K562 (cell line): Measurements from ENCODE around the gene METTL18. TPM values are rescaled to one million over a fixed set of nuclear protein-coding genes. Genes with fewer than 3 reads are reported as not detected.

Experiments used
- ATF1 ChIP-seq, 2 experiments: fragments of 450-650 bp in 1 of 2; IDR thresholded peaks; 2 replicates each; pipeline ENCODE4 v1.6.1; 2016; ENCODE audit warnings: missing compliant biosample characterization in 1 of 2, missing genetic modification characterization in 1 of 2
- CBFA2T2 ChIP-seq: fragments of 450-650 bp; conservative IDR thresholded peaks from 2 replicates; pipeline ENCODE4 v1.6.1; 2017; ENCODE audit warnings: mild to moderate bottlenecking
- CREBBP ChIP-seq: IDR thresholded peaks from one replicate; pipeline ENCODE4 v1.6.1; 2012; ENCODE audit warnings: low read depth, mild to moderate bottlenecking, control low read depth, inconsistent platforms, low read length
- HDAC2 ChIP-seq: fragments of 450-650 bp; IDR thresholded peaks from 2 replicates; pipeline ENCODE4 v1.6.1; 2016; ENCODE audit warnings: mild to moderate bottlenecking
- MBD1 ChIP-seq: fragments of 250-450 bp; sonication (Bioruptor Pico); IDR thresholded peaks from 2 replicates; pipeline ENCODE4 v1.8.0; 2022; ENCODE audit warnings: inconsistent platforms
- MYC ChIP-seq, 2 experiments: fragments of 250-450 bp in 1 of 2; sonication (Bioruptor Pico) in 1 of 2; IDR thresholded peaks; 2 replicates each; pipeline versions ENCODE4 v1.5.1 to v1.6.1; 2012 to 2021; ENCODE audit warnings: low read depth in 2 of 2, borderline replicate concordance in 1 of 2, improper control_type of control experiment in 1 of 2, low read length in 1 of 2, mild to moderate bottlenecking in 1 of 2, moderate library complexity in 1 of 2
- NCOA6 ChIP-seq: fragments of 450-650 bp; IDR thresholded peaks from 2 replicates; pipeline ENCODE4 v1.6.1; 2017; ENCODE audit warnings: mild to moderate bottlenecking
- NRF1 ChIP-seq, 2 experiments: fragments of 450-650 bp; IDR thresholded peaks in 1 of 2; conservative IDR thresholded peaks in 1 of 2; 2 replicates each; pipeline ENCODE4 v1.6.1; 2014; ENCODE audit warnings: mild to moderate bottlenecking in 2 of 2
- PATZ1 ChIP-seq: fragments of 250-450 bp; sonication (Bioruptor Pico); IDR thresholded peaks from 2 replicates; pipeline ENCODE4 v1.5.0; 2020; ENCODE audit warnings: mild to moderate bottlenecking, borderline replicate concordance
- PBX2 ChIP-seq, 2 experiments: IDR thresholded peaks in 1 of 2; conservative IDR thresholded peaks in 1 of 2; 2 replicates each; pipeline ENCODE4 v1.6.1; 2016; ENCODE audit warnings: low read depth in 2 of 2, mild to moderate bottlenecking in 1 of 2, missing compliant biosample characterization in 1 of 2, missing genetic modification characterization in 1 of 2, moderate library complexity in 1 of 2
- RBBP5 ChIP-seq: fragments of 200-600 bp; sonication (generic); IDR thresholded peaks from 2 replicates; pipeline ENCODE4 v1.6.1; 2012; ENCODE audit warnings: borderline replicate concordance, mild to moderate bottlenecking, low read length, control low read depth, inconsistent platforms; ENCODE audit not compliant: insufficient read depth, poor library complexity, severe bottlenecking
- SPI1 ChIP-seq: IDR thresholded peaks from 2 replicates; pipeline ENCODE4 v1.6.1; 2011; ENCODE audit warnings: low read depth, low read length, control low read depth, borderline replicate concordance
- TRIM24 ChIP-seq, 2 experiments: fragments of 450-650 bp; IDR thresholded peaks; 2 replicates each; pipeline ENCODE4 v1.6.1; 2016
- ZC3H4 ChIP-seq: sonication (generic); formaldehyde crosslinking; IDR thresholded peaks from 2 replicates; pipeline ENCODE4 v1.9.0; 2021; ENCODE audit warnings: missing genetic modification reagents, borderline replicate concordance
- ZFPM2 ChIP-seq: fragments of 250-450 bp; sonication (Bioruptor Pico); IDR thresholded peaks from 2 replicates; pipeline ENCODE4 v1.5.1; 2022; ENCODE audit warnings: mild to moderate bottlenecking
- ZNF165 ChIP-seq: fragments of 250-450 bp; sonication (Bioruptor Pico); IDR thresholded peaks from 2 replicates; pipeline ENCODE4 v1.4.0; 2020; ENCODE audit warnings: borderline replicate concordance
- ZNF740 ChIP-seq, 3 experiments: fragments of 200-800 bp in 1 of 3; sonication (Bioruptor generic) in 1 of 3; sonication (generic) in 1 of 3; formaldehyde crosslinking in 1 of 3; IDR thresholded peaks; 2 replicates each; pipeline versions ENCODE4 v1.6.1 to v1.8.0; 2016 to 2022; ENCODE audit warnings: mild to moderate bottlenecking in 2 of 3, missing compliant biosample characterization in 2 of 3, missing genetic modification characterization in 2 of 3, missing genetic modification reagents in 1 of 3
- polyA plus RNA-seq, 8 experiments: library from polyadenylated mRNA; depleted of rRNA in 4 of 8; stranded (reverse) in 5 of 8; unstranded in 3 of 8; fragments of >200 nt; fragmentation: Nextera tagmentation in 2 of 8; fragmentation: Illumina TruSeq in 1 of 8; extraction: Ambion mirVana in 2 of 8; extraction: Trizol in 1 of 8; gene quantifications; 2 replicates each; pipeline versions ENCODE4 v1.2.1 to v1.2.3, GENCODE V29; 2011 to 2014; ENCODE audit warnings: inconsistent platforms in 1 of 8, missing spikeins in 1 of 8
- total RNA-seq, 7 experiments: library from RNA; depleted of rRNA in 6 of 7; stranded (reverse); fragments of >200 nt in 6 of 7; fragmentation: Illumina TruSeq in 2 of 7; extraction: Trizol in 2 of 7; gene quantifications; 2 replicates each; pipeline versions ENCODE4 v1.2.1 to v1.2.3, GENCODE V29; 2011 to 2021; ENCODE audit warnings: low replicate concordance in 1 of 7

The METTL18 gene
- total and polyA plus RNA-seq, 9 of the 15 experiments (the other 6 are each of a cell fraction or from before 2014, with no cell fraction given) = 9.5 to 40.2 (median 14.7) TPM

- TF ChIP-seq ZNF165 (CRISPR knock-in tag) (no peak), CBFA2T2 (no peak), NCOA6 (no peak), MYC (IDR thresholded peaks at IDR 0.05; ENCODE audit: low read depth, low read length) (peak; percentile 80), MYC (CRISPR knock-in tag; IDR thresholded peaks at IDR 0.05; ENCODE audit: borderline replicate concordance, low read depth) (peak; percentile 67; the same call in 1 of the 2 replicates), ATF1 (CRISPR knock-in tag; IDR thresholded peaks at IDR 0.05) (no peak), ATF1 (tag; IDR thresholded peaks at IDR 0.05) (peak; percentile 91), CREBBP (no peak), SPI1 (no peak), ZFPM2 (CRISPR knock-in tag) (no peak), HDAC2 (peak; percentile 62; the same call in 1 of the 2 replicates), ZC3H4 (CRISPR knock-in tag) (no peak), PBX2 (CRISPR knock-in tag; IDR thresholded peaks at IDR 0.05; ENCODE audit: low read depth) (no peak), PBX2 (tag; conservative IDR thresholded peaks at IDR 0.05; ENCODE audit: low read depth) (no peak), ZNF740 (CRISPR knock-in tag; IDR thresholded peaks at IDR 0.05) (no peak), ZNF740 (tag; IDR thresholded peaks at IDR 0.05) (no peak), PATZ1 (CRISPR knock-in tag) (no peak), TRIM24 (IDR thresholded peaks at IDR 0.05) (0 out of 4 replicates have a peak, but pooled peaks of 1 of the 2 experiments have one; percentile 43), MBD1 (CRISPR knock-in tag) (no peak), RBBP5 (peak; percentile 91), NRF1 (conservative IDR thresholded peaks at IDR 0.05 in 1 of 2, IDR thresholded peaks at IDR 0.05 in 1 of 2) (peak; percentile 46 to 68; a peak in 3 of 4 replicates)
These were observed at the start of gene METTL18 (continued) for GRCh38 chr1:169794530-169795416.
